Measurements from ENCODE around the gene ACBD3. TPM values are rescaled to one million over a fixed set of nuclear protein-coding genes. Genes with fewer than 3 reads are reported as not detected.

Gene ACBD3
- polyA plus RNA-seq, 1 of the 3 experiments (the other 2 are of a cell fraction): 17.8 TPM

DNA sequence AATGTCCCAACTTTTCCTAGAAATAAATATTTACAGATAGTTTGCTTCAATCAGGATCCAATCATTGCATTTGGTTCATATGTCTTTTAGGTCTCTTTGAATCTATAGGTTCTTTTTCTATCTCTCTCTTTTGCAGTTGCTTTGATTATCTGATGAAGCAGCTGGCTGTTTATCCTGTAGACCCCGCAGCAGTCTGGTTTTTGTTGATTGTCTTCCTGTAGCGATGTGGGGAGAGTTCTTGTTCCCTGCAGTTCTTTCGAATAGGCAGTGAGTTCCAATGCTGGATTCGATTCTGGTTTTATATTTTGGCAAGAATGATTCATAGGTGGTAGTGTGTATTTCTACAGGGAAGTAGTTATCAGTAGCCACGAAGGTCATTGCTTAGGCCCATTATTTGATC, 29.5 kb upstream of the ACBD3 start (continued):
- no peak for TF ChIP-seq USF2 (IDR thresholded peaks at IDR 0.05; ENCODE audit: borderline replicate concordance, low read depth, low read length)
- TF ChIP-seq, protein P1, sequence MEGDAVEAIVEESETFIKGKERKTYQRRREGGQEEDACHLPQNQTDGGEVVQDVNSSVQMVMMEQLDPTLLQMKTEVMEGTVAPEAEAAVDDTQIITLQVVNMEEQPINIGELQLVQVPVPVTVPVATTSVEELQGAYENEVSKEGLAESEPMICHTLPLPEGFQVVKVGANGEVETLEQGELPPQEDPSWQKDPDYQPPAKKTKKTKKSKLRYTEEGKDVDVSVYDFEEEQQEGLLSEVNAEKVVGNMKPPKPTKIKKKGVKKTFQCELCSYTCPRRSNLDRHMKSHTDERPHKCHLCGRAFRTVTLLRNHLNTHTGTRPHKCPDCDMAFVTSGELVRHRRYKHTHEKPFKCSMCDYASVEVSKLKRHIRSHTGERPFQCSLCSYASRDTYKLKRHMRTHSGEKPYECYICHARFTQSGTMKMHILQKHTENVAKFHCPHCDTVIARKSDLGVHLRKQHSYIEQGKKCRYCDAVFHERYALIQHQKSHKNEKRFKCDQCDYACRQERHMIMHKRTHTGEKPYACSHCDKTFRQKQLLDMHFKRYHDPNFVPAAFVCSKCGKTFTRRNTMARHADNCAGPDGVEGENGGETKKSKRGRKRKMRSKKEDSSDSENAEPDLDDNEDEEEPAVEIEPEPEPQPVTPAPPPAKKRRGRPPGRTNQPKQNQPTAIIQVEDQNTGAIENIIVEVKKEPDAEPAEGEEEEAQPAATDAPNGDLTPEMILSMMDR (IDR thresholded peaks at IDR 0.05): no peak
- TF ChIP-seq MAX (IDR thresholded peaks at IDR 0.05; ENCODE audit: low read depth): no peak
- TF ChIP-seq FOXM1 (IDR thresholded peaks at IDR 0.05; ENCODE audit: low read depth): no peak
- TF ChIP-seq GATA2 (CRISPR knock-in tag; IDR thresholded peaks at IDR 0.05): no peak
- no peak for TF ChIP-seq ZBTB33 (IDR thresholded peaks at IDR 0.05; ENCODE audit: borderline replicate concordance, low read depth)
- TF ChIP-seq RCOR1 (IDR thresholded peaks at IDR 0.05; ENCODE audit: low read length): no peak

GRCh38 chr1:226215239-226215638, 28.7 kb upstream of the ACBD3 start:
- TF ChIP-seq EZH2phosphoT487 (IDR thresholded peaks at IDR 0.05; ENCODE audit: borderline replicate concordance, low read depth): no peak
- TF ChIP-seq, protein P2, sequence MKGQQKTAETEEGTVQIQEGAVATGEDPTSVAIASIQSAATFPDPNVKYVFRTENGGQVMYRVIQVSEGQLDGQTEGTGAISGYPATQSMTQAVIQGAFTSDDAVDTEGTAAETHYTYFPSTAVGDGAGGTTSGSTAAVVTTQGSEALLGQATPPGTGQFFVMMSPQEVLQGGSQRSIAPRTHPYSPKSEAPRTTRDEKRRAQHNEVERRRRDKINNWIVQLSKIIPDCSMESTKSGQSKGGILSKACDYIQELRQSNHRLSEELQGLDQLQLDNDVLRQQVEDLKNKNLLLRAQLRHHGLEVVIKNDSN (IDR thresholded peaks at IDR 0.05; ENCODE audit: borderline replicate concordance, low read depth): no peak
- no peak for TF ChIP-seq GABPA (IDR thresholded peaks at IDR 0.05; ENCODE audit: low read depth)
- no peak for TF ChIP-seq GATA2 (CRISPR knock-in tag; IDR thresholded peaks at IDR 0.05)
- TF ChIP-seq MXI1 (IDR thresholded peaks at IDR 0.05; ENCODE audit: low read depth, low read length): no peak
- no peak for TF ChIP-seq SMC3 (IDR thresholded peaks at IDR 0.05; ENCODE audit: low read depth, low read length)
- TF ChIP-seq TEAD4 (IDR thresholded peaks at IDR 0.05; ENCODE audit: borderline replicate concordance, insufficient read depth): no peak
- TF ChIP-seq NRF1 (IDR thresholded peaks at IDR 0.05; ENCODE audit: low read depth, low read length): no peak
- no peak for TF ChIP-seq MEF2A (IDR thresholded peaks at IDR 0.05; ENCODE audit: borderline replicate concordance, low read depth)
- ChIA-PET CTCF (interaction anchor here (1.3 to 2.0 kb wide), 2 partner anchors 18 to 90 kb away, joined by 4 to 6 read pairs; no protein-coding TSS in a partner anchor), POLR2A (no interaction called here)
- Histone ChIP-seq H3K9me3 (no peaks in the 10 kb centered on the region), H2AFZ (ENCODE audit: low read depth) (no peak overlapping the region), H3K9me2 (no peaks in the 10 kb centered on the region), H3K27me3 (ENCODE audit: insufficient read depth) (no peaks in the 10 kb centered on the region), H3K79me2 (ENCODE audit: insufficient read depth) (no peaks in the 10 kb centered on the region), H3F3A (replicated peaks; ENCODE audit: insufficient read depth) (no peaks in the 10 kb centered on the region), H4K20me1 (ENCODE audit: insufficient read depth) (no peaks in the 10 kb centered on the region), H3K9ac (no peak overlapping the region), H3K4me1 (ENCODE audit: control insufficient read depth in 1 of 2, insufficient read depth in 2 of 2, low read depth in 1 of 2, low read length in 1 of 2) (no peaks in the 10 kb centered on the region; a peak in 1 of 4 replicates), H3K4me3 (ENCODE audit: low read depth in 2 of 2, low read length in 1 of 2) (no peak overlapping the region), H3K27ac (ENCODE audit: low read depth in 2 of 2, low read length in 1 of 2) (no peak overlapping the region), H3K4me2 (no peak overlapping the region), H3K36me3 (replicated peaks in 1 of 2; ENCODE audit: control insufficient read depth in 1 of 2, insufficient read depth in 2 of 2, low read length in 1 of 2) (no peaks in the 10 kb centered on the region)
- WGBS (ENCODE audit: low lambda C conversion rate): 78% methylated on average over 4 of the region's 5 CpGs
- no peak for DNase-seq
